Cardiac fibroblast (primary cell): ENCODE results near the gene SMTN.

Experiments used
- DNase-seq, 2 donors: peaks; one replicate each; pipeline versions ENCODE4 v3.0.0 to v3.0.0-alpha.2; 2010; ENCODE audit warnings: low read depth in 2 of 2
- H3K4me3 ChIP-seq, 2 donors: replicated peaks in 1 of 2; 1 replicate in 1 of 2; 2 replicates in 1 of 2; pipeline ENCODE4 v1.5.1; 2011; ENCODE audit warnings: low read depth in 2 of 2, low read length in 2 of 2, mild to moderate bottlenecking in 2 of 2, moderate library complexity in 1 of 2
- TF ChIP-seq, protein P1 (sequence below): IDR thresholded peaks from one replicate; pipeline ENCODE4 v1.5.1; 2011; ENCODE audit warnings: low read depth, mild to moderate bottlenecking, low read length, inconsistent platforms

The SMTN gene

DNA sequence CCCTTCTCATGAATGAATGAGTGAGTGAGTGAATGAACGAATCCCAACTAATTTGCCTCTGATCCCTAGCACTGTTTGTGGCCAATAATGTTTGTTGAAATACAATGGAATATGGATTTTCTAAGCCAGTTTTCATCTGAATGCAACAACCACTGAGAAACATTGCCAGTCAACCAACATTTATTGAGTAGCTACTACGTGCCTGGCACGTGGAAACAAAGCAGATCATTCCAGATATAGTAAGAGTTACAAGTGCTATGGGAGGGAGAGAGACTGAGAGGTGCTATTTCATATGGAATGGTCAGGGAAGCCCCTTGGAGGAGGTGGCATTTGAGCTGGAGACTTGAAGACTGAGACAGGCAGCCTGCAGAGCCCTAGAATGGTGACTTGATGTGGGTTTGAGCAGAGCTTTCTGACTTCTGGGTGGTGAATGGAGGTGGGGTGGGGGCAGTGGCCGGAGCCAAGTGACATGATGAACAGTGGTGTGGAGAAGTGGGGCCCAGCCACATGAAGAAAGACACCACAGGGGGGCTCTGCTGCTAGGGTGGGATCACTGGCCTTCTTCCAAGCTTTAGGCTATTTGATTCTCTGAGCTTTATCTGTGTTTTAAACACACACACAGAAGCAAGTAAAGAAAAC lies 35.1 kb upstream of the SMTN start:
- TF ChIP-seq, protein P1, sequence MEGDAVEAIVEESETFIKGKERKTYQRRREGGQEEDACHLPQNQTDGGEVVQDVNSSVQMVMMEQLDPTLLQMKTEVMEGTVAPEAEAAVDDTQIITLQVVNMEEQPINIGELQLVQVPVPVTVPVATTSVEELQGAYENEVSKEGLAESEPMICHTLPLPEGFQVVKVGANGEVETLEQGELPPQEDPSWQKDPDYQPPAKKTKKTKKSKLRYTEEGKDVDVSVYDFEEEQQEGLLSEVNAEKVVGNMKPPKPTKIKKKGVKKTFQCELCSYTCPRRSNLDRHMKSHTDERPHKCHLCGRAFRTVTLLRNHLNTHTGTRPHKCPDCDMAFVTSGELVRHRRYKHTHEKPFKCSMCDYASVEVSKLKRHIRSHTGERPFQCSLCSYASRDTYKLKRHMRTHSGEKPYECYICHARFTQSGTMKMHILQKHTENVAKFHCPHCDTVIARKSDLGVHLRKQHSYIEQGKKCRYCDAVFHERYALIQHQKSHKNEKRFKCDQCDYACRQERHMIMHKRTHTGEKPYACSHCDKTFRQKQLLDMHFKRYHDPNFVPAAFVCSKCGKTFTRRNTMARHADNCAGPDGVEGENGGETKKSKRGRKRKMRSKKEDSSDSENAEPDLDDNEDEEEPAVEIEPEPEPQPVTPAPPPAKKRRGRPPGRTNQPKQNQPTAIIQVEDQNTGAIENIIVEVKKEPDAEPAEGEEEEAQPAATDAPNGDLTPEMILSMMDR: no peak
- no peak overlapping the region for H3K4me3 ChIP-seq
- DNase-seq: no peak

DNA sequence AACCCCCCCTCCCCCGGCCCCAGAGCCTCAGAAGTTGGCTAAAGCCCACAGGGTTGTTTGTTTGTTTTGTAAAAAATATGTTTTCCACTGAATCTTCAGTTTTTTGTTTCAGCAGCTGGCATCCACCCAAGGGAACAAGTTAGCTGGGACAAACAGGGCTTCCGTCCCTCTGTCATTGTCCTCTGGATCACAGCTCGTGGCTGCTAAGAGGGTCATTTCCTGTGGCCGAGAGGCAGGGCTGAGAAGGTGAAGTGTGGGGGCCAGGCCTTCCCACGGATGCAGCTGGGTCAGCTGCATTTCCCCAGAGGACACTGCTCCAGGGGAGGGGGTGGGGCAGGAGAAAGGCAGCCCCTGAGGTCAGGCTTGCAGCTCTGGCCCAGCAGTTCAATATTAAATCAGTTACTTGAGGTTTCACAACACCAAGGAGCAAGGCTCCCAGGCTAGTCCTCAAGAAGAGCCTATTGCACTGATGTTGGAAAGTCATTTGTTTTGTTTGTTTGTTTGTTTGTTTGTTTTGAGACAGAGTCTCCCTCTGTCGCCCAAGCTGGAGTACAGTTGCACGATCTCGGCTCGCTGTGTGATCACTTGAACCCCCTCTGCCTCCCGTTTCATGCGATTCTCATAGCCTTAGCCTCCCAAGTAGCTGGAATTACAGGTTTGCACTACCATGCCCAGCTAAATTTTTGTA lies 34.4 kb upstream of the SMTN start:
- TF ChIP-seq, protein P1: no peak
- H3K4me3 ChIP-seq: no peak overlapping the region
- peak; percentile 70 to 76 for DNase-seq

DNA sequence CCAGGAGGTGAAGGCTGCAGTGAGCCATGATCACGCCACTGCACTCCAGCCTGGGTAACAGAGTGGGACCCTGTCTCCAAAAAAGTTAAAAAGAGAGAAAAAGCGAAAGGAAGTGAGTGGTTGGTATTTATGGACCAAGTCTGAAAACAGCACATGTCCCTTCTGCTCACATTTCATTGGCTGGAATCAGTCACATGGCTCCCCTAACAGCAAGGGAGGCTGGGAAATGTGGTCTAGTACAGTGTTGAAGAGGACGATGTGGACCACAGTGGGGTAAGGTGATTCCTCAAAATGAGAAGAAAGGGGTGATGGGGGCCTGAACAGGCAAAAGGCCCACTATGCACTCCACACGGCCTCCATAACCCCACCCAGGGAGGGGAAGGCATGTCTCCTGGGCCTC lies 32.5 kb upstream of the SMTN start:
- H3K4me3 ChIP-seq: no peak overlapping the region
- TF ChIP-seq, protein P1: no peak
- no peak for DNase-seq

DNA sequence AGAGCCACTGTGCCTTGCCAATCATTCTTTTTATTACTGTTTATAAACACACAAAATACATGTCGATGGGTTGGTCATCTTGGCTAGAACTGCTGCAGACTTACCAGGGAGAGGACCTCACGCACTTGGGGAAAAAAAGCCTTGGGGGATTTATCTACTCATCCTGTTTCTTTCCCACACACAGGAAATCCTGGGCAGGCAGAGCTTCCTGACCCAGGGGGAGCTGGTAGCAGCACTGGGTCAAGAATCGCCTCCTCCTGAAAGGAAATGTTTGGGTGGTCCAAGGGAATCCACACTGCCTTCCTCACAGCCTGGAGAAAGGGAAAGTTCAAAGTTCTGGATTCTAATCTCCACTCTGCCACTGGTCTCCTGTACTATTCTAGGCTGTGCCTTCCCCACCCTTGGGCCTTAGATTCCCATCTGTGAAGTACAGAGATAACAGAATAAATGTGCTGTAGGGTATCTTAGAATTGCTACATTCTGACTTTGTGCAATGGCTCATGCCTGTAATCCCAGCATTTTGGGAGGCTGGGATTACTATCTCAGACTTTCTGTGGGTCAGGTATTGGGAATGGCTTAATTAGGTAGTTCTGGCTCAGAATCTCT lies 31.2 kb upstream of the SMTN start:
- peak; percentile 25 to 45 for DNase-seq
- TF ChIP-seq, protein P1: no peak
- H3K4me3 ChIP-seq: no peak overlapping the region

DNA sequence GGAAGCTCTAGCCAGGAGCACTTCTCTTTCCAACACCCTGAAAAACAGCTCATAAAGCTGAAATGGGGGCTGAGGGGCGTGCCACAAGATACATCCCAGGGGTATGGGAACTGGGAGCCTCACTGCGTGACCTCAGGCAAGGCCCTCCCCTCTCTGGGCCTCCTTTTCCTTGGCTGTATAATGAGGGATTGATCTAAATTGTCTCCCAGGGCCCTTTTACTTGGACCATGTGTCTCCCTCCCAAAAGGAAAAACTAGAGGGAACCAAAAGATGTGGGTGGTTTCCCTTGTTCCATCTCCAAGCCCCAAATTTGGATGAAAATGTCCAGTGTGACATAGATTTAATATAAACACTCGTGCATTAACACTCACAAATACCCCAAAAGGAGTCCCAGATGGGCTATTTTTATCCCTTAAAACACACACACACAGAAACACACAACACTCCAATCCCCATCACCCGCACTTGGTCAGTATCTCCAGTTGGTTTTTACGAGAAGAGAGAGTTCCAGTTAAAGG lies 25.9 kb upstream of the SMTN start:
- TF ChIP-seq, protein P1: no peak
- no peak for DNase-seq
- H3K4me3 ChIP-seq: no peak overlapping the region

DNA sequence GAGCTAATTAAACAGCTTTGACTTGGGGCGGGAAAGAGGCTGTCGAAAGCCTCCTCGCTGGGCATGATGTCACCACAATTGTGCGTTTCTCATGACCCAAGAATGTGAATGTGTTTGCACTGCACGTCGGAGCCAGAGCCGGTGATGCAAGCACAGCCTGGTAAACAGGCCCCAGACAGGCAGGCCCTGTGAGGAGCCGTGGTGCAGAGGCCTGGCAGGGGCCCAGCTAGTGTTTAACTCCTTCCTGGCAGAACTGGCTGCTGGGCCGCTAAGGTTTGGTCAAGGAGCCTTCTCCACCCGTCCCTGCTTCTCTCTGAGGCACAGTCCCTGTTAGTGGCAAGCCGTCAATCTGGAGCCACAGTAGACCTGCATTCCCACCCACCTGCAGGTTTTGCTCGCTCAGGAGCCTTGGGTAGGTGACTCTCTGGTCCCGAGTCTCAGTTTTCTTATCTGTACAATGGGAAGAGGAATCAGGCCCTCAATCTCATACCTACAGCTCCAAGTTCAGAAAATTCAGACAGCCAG lies 25.4 kb upstream of the SMTN start:
- peak; percentile 98 to 99 for DNase-seq
- TF ChIP-seq, protein P1: no peak
- H3K4me3 ChIP-seq: no peak overlapping the region
